Measurements from ENCODE around the gene THSD4.
"Not testable (repeated sequence)": the region's sequence is repeated elsewhere in the genome, so short reads cannot be mapped to it uniquely, and the experiment has no call there.

THSD4 gene

GRCh38 chr15:71182522-71182921 lies 67.3 kb downstream of the THSD4 start:
- in situ Hi-C loops (cut with MboI; ENCODE audit: low sequenced_read_pairs), result no loop called here

GRCh38 chr15:71183063-71183462 lies 67.8 kb downstream of the THSD4 start:
- in situ Hi-C loops (cut with MboI; ENCODE audit: low sequenced_read_pairs), result no loop called here

- in situ Hi-C loops (cut with MboI; ENCODE audit: low sequenced_read_pairs), result no loop called here
Measured at GRCh38 chr15:71185706-71186105, 70.4 kb downstream of the THSD4 start.

GRCh38 chr15:71186267-71186666 lies 71.0 kb downstream of the THSD4 start:
- in situ Hi-C loops (cut with MboI; ENCODE audit: low sequenced_read_pairs), result no loop called here

GRCh38 chr15:71187078-71187477 lies 71.8 kb downstream of the THSD4 start:
- in situ Hi-C loops (cut with MboI; ENCODE audit: low sequenced_read_pairs), result no loop called here

GRCh38 chr15:71187526-71187925 lies 72.3 kb downstream of the THSD4 start:
- in situ Hi-C loops (cut with MboI; ENCODE audit: low sequenced_read_pairs), result no loop called here

GRCh38 chr15:71189718-71190117 lies 74.4 kb downstream of the THSD4 start:
- in situ Hi-C loops (cut with MboI; ENCODE audit: low sequenced_read_pairs), result no loop called here

- in situ Hi-C loops (cut with MboI; ENCODE audit: low sequenced_read_pairs), result no loop called here
Measured at GRCh38 chr15:71191296-71191695, 76.0 kb downstream of the THSD4 start.

- in situ Hi-C loops (cut with MboI; ENCODE audit: low sequenced_read_pairs), result no loop called here
Measured at GRCh38 chr15:71192816-71193215, 77.5 kb downstream of the THSD4 start.

GRCh38 chr15:71194286-71194685 lies 79.0 kb downstream of the THSD4 start:
- in situ Hi-C loops (cut with MboI; ENCODE audit: low sequenced_read_pairs), result no loop called here

- in situ Hi-C loops (cut with MboI; ENCODE audit: low sequenced_read_pairs), result no loop called here
Measured at GRCh38 chr15:71195242-71195641, 80.0 kb downstream of the THSD4 start.

GRCh38 chr15:71197620-71198019 lies 82.3 kb downstream of the THSD4 start:
- in situ Hi-C loops (cut with MboI; ENCODE audit: low sequenced_read_pairs), result no loop called here

- in situ Hi-C loops (cut with MboI; ENCODE audit: low sequenced_read_pairs), result no loop called here
Measured at GRCh38 chr15:71198846-71199245, 83.6 kb downstream of the THSD4 start.

GRCh38 chr15:71199384-71200351 lies 84.4 kb downstream of the THSD4 start:
- in situ Hi-C loops (cut with MboI; ENCODE audit: low sequenced_read_pairs), result no loop called here

- in situ Hi-C loops (cut with MboI; ENCODE audit: low sequenced_read_pairs), result no loop called here
Measured at GRCh38 chr15:71201477-71201876, 86.2 kb downstream of the THSD4 start.

- in situ Hi-C loops (cut with MboI; ENCODE audit: low sequenced_read_pairs), result no loop called here
Measured at GRCh38 chr15:71202712-71203111, 87.4 kb downstream of the THSD4 start.

GRCh38 chr15:71203586-71204474 lies 88.6 kb downstream of the THSD4 start:
- in situ Hi-C loops (cut with MboI; ENCODE audit: low sequenced_read_pairs), result no loop called here

GRCh38 chr15:71207141-71207540 lies 91.9 kb downstream of the THSD4 start:
- in situ Hi-C loops (cut with MboI; ENCODE audit: low sequenced_read_pairs), result no loop called here

GRCh38 chr15:71212146-71212545 lies 96.9 kb downstream of the THSD4 start:
- in situ Hi-C loops (cut with MboI; ENCODE audit: low sequenced_read_pairs), result no loop called here

- in situ Hi-C loops (cut with MboI; ENCODE audit: low sequenced_read_pairs), result not testable (repeated sequence)
Measured at GRCh38 chr15:71213943-71214342, 98.7 kb downstream of the THSD4 start.

GRCh38 chr15:71215126-71215894 lies 100.0 kb downstream of the THSD4 start:
- in situ Hi-C loops (cut with MboI; ENCODE audit: low sequenced_read_pairs), result no loop called here
